Measurements from ENCODE around the gene RIMBP2.

Gene RIMBP2

GRCh38 chr12:130478786-130479185 is 237.3 kb downstream of the RIMBP2 start:
- no peak for DNase-seq

GRCh38 chr12:130477701-130478100 is 238.4 kb downstream of the RIMBP2 start:
- no peak for DNase-seq

- no peak for DNase-seq
Observed at GRCh38 chr12:130477266-130477665, 238.8 kb downstream of the RIMBP2 start.

- no peak for DNase-seq
Observed at GRCh38 chr12:130476451-130477135, 239.5 kb downstream of the RIMBP2 start.

GRCh38 chr12:130474599-130475269 is 241.4 kb downstream of the RIMBP2 start:
- no peak for DNase-seq

GRCh38 chr12:130473266-130473665 is 242.8 kb downstream of the RIMBP2 start:
- no peak for DNase-seq

- DNase-seq, result no peak
Observed at GRCh38 chr12:130470969-130471368, 245.1 kb downstream of the RIMBP2 start.

- no peak for DNase-seq
Observed at GRCh38 chr12:130469552-130469951, 246.5 kb downstream of the RIMBP2 start.

- no peak for DNase-seq
Observed at GRCh38 chr12:130468700-130469245, 247.3 kb downstream of the RIMBP2 start.

GRCh38 chr12:130468186-130468585 is 247.9 kb downstream of the RIMBP2 start:
- DNase-seq, result no peak

GRCh38 chr12:130465626-130466025 is 250.5 kb downstream of the RIMBP2 start:
- DNase-seq, result no peak

GRCh38 chr12:130465046-130465445 is 251.1 kb downstream of the RIMBP2 start:
- no peak for DNase-seq

GRCh38 chr12:130463818-130464670 is 252.1 kb downstream of the RIMBP2 start:
- no peak for DNase-seq

GRCh38 chr12:130463275-130463658 is 252.8 kb downstream of the RIMBP2 start:
- no peak for DNase-seq

- DNase-seq, result no peak
Observed at GRCh38 chr12:130462558-130463274, 253.4 kb downstream of the RIMBP2 start.

GRCh38 chr12:130461839-130462557 is 254.1 kb downstream of the RIMBP2 start:
- DNase-seq, result no peak

- DNase-seq, result no peak
Observed at GRCh38 chr12:130461447-130461815, 254.7 kb downstream of the RIMBP2 start.

- DNase-seq, result no peak
Observed at GRCh38 chr12:130460611-130461446, 255.3 kb downstream of the RIMBP2 start.

GRCh38 chr12:130459916-130460315 is 256.2 kb downstream of the RIMBP2 start:
- DNase-seq, result no peak

- no peak for DNase-seq
Observed at GRCh38 chr12:130458341-130458740, 257.8 kb downstream of the RIMBP2 start.

GRCh38 chr12:130457215-130457614 is 258.9 kb downstream of the RIMBP2 start:
- no peak for DNase-seq
